ENCODE results near the gene IL1RAPL2. TPM values are rescaled to one million over a fixed set of nuclear protein-coding genes. Genes with fewer than 3 reads are reported as not detected.

Gene IL1RAPL2
- polyA plus RNA-seq, 2 donors = not detected

- Histone ChIP-seq H3K36me3 (ENCODE audit: control insufficient read depth in 2 of 2, insufficient read depth in 2 of 2, low read length in 1 of 2) (no peaks in the 10 kb centered on the region), H3K27me3 (ENCODE audit: control insufficient read depth in 1 of 2, insufficient read depth in 2 of 2, low read length in 2 of 2) (peaks cover 0 to 3% of the 10 kb centered on the region in 2 donors), H3K9me3 (ENCODE audit: control insufficient read depth in 2 of 2, insufficient read depth in 1 of 2, low read depth in 1 of 2, low read length in 1 of 2) (no peaks in the 10 kb centered on the region), H3K4me1 (ENCODE audit: control insufficient read depth in 2 of 2, insufficient read depth in 2 of 2, low read length in 1 of 2) (no peaks in the 10 kb centered on the region), H3K4me3 (ENCODE audit: low read depth in 1 of 2, low read length in 2 of 2) (no peak overlapping the region), H3K27ac (ENCODE audit: low read depth in 2 of 2, low read length in 1 of 2) (no peak overlapping the region)
Observed at GRCh38 chrX:105136786-105137185, 570.8 kb downstream of the IL1RAPL2 start.

GRCh38 chrX:105150036-105150435 lies 584.0 kb downstream of the IL1RAPL2 start:
- Histone ChIP-seq H3K4me3 (ENCODE audit: low read depth in 1 of 2, low read length in 2 of 2) (no peak overlapping the region), H3K27ac (ENCODE audit: low read depth in 2 of 2, low read length in 1 of 2) (no peak overlapping the region), H3K36me3 (ENCODE audit: control insufficient read depth in 2 of 2, insufficient read depth in 2 of 2, low read length in 1 of 2) (no peaks in the 10 kb centered on the region), H3K9me3 (ENCODE audit: control insufficient read depth in 2 of 2, insufficient read depth in 1 of 2, low read depth in 1 of 2, low read length in 1 of 2) (no peaks in the 10 kb centered on the region), H3K27me3 (ENCODE audit: control insufficient read depth in 1 of 2, insufficient read depth in 2 of 2, low read length in 2 of 2) (peaks cover 0 to 5% of the 10 kb centered on the region in 2 donors), H3K4me1 (ENCODE audit: control insufficient read depth in 2 of 2, insufficient read depth in 2 of 2, low read length in 1 of 2) (no peaks in the 10 kb centered on the region)
- WGBS, 2 donors = 83 to 85% methylated on average over 1 of the region's 1 CpG

DNA sequence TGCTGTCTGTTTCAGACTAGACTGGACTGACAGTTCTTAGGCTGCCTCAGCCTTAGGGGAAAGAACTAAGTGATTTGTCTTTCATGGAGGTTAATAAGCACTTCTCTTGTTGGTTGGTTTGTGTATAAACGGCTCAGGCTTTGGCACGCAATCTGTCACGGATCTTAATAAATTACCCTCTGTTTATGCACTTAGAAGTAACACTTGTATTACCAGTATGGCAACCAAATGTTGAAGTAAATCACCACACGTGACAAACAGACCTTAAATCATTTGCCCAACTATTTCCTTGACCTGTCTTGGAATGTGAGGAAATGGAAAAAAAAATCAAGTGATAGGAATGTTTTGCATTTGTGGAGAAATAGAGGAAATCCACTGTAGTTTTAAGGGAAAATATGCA lies 584.6 kb downstream of the IL1RAPL2 start:
- Histone ChIP-seq H3K4me3 (ENCODE audit: low read depth in 1 of 2, low read length in 2 of 2) (no peak overlapping the region), H3K27me3 (ENCODE audit: control insufficient read depth in 1 of 2, insufficient read depth in 2 of 2, low read length in 2 of 2) (peaks cover 0 to under 1% of the 10 kb centered on the region in 2 donors), H3K36me3 (ENCODE audit: control insufficient read depth in 2 of 2, insufficient read depth in 2 of 2, low read length in 1 of 2) (no peaks in the 10 kb centered on the region), H3K4me1 (ENCODE audit: control insufficient read depth in 2 of 2, insufficient read depth in 2 of 2, low read length in 1 of 2) (no peaks in the 10 kb centered on the region), H3K27ac (ENCODE audit: low read depth in 2 of 2, low read length in 1 of 2) (no peak overlapping the region), H3K9me3 (ENCODE audit: control insufficient read depth in 2 of 2, insufficient read depth in 1 of 2, low read depth in 1 of 2, low read length in 1 of 2) (no peaks in the 10 kb centered on the region)
- WGBS, 2 donors = 4 to 22% methylated on average over 4 of the region's 4 CpGs

DNA sequence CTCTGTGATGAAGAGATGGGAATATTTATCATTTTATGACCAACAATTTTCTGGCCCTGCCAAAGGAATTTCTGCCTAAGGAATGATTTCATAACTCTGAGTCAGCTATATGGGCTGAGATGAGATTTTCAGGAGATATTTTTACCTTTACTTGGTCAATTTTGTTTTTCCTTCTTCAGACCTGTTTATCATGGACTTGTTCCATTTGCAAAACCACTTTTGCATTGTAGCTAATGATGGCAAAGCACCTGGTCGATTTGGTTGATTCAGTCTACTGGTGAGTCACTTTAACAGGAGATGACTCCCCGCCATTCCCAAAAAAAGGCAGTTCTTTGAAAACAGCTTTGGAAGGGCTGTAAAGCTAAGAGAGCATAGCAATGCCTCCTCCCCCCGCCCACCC lies 601.2 kb downstream of the IL1RAPL2 start:
- peaks cover 0 to 4% of the 10 kb centered on the region in 2 donors for H3K27me3 ChIP-seq (ENCODE audit: control insufficient read depth in 1 of 2, insufficient read depth in 2 of 2, low read length in 2 of 2)
- 58 to 76% methylated on average over 3 of the region's 3 CpGs for WGBS, 2 donors

GRCh38 chrX:105168577-105168976 lies 602.6 kb downstream of the IL1RAPL2 start:
- Histone ChIP-seq H3K27me3 (ENCODE audit: control insufficient read depth in 1 of 2, insufficient read depth in 2 of 2, low read length in 2 of 2) (peaks cover 0 to 6% of the 10 kb centered on the region in 2 donors), H3K4me1 (ENCODE audit: control insufficient read depth in 2 of 2, insufficient read depth in 2 of 2, low read length in 1 of 2) (no peaks in the 10 kb centered on the region), H3K4me3 (ENCODE audit: low read depth in 1 of 2, low read length in 2 of 2) (no peak overlapping the region), H3K9me3 (ENCODE audit: control insufficient read depth in 2 of 2, insufficient read depth in 1 of 2, low read depth in 1 of 2, low read length in 1 of 2) (peaks cover 0 to 2% of the 10 kb centered on the region in 2 donors), H3K27ac (ENCODE audit: low read depth in 2 of 2, low read length in 1 of 2) (no peak overlapping the region), H3K36me3 (ENCODE audit: control insufficient read depth in 2 of 2, insufficient read depth in 2 of 2, low read length in 1 of 2) (no peaks in the 10 kb centered on the region)
- 56 to 62% methylated on average over 2 of the region's 2 CpGs for WGBS, 2 donors

More for the DNA sequence above, 601.2 kb downstream of the IL1RAPL2 start:
- Histone ChIP-seq H3K36me3 (ENCODE audit: control insufficient read depth in 2 of 2, insufficient read depth in 2 of 2, low read length in 1 of 2) (no peaks in the 10 kb centered on the region), H3K27ac (ENCODE audit: low read depth in 2 of 2, low read length in 1 of 2) (no peak overlapping the region), H3K4me3 (ENCODE audit: low read depth in 1 of 2, low read length in 2 of 2) (no peak overlapping the region), H3K4me1 (ENCODE audit: control insufficient read depth in 2 of 2, insufficient read depth in 2 of 2, low read length in 1 of 2) (no peaks in the 10 kb centered on the region), H3K9me3 (ENCODE audit: control insufficient read depth in 2 of 2, insufficient read depth in 1 of 2, low read depth in 1 of 2, low read length in 1 of 2) (peaks cover 0 to 2% of the 10 kb centered on the region in 2 donors)

DNA sequence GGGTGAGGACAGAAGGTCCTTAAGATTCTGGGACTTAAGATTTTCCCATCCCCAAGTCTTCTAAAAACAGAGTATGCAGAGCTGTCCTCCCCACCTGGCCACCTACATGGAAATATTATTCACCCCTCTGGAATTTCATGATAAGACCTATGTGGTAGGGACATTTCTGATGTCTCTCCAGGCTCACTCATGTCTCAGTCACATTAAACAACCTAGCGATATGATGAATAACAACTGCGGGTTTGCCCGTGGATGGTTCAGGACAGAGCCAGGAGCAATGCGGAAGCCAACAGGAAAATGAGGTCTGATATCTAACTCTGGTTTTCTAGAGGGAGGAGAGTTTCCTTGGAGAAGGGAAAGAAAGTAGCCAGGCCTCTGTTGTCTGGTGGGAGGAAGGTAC lies 607.1 kb downstream of the IL1RAPL2 start:
- Histone ChIP-seq H3K27me3 (ENCODE audit: control insufficient read depth in 1 of 2, insufficient read depth in 2 of 2, low read length in 2 of 2) (peaks cover 0 to 6% of the 10 kb centered on the region in 2 donors), H3K27ac (ENCODE audit: low read depth in 2 of 2, low read length in 1 of 2) (no peak overlapping the region), H3K9me3 (ENCODE audit: control insufficient read depth in 2 of 2, insufficient read depth in 1 of 2, low read depth in 1 of 2, low read length in 1 of 2) (peaks cover 0 to 2% of the 10 kb centered on the region in 2 donors), H3K36me3 (ENCODE audit: control insufficient read depth in 2 of 2, insufficient read depth in 2 of 2, low read length in 1 of 2) (no peaks in the 10 kb centered on the region), H3K4me3 (ENCODE audit: low read depth in 1 of 2, low read length in 2 of 2) (no peak overlapping the region), H3K4me1 (ENCODE audit: control insufficient read depth in 2 of 2, insufficient read depth in 2 of 2, low read length in 1 of 2) (no peaks in the 10 kb centered on the region)
- 88 to 94% methylated on average over 4 of the region's 4 CpGs for WGBS, 2 donors

DNA sequence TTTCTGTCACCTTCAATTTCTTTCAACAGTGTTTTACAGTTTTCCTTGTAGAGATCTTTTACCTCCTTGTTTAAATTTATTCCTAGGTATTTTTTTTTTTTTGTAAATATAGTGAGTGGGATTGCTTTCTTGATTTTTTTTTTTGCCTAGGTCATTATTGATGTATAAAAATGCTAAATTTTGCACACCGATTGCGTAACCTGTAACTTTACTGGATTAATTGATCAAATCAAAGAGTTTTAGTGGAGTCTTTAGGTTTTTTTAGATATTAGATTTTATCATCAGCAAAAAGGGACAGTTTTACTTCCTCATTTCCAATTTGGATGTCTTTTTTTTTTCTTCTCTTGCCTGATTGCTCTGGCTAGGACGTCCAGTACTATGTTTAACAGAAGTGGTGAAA lies 613.6 kb downstream of the IL1RAPL2 start:
- H3K36me3 ChIP-seq (ENCODE audit: control insufficient read depth in 2 of 2, insufficient read depth in 2 of 2, low read length in 1 of 2) = no peaks in the 10 kb centered on the region
- peaks cover 0 to 3% of the 10 kb centered on the region in 2 donors for H3K9me3 ChIP-seq (ENCODE audit: control insufficient read depth in 2 of 2, insufficient read depth in 1 of 2, low read depth in 1 of 2, low read length in 1 of 2)
- 66 to 84% methylated on average over 3 of the region's 3 CpGs for WGBS, 2 donors
- H3K4me1 ChIP-seq (ENCODE audit: control insufficient read depth in 2 of 2, insufficient read depth in 2 of 2, low read length in 1 of 2) = no peaks in the 10 kb centered on the region
- H3K4me3 ChIP-seq (ENCODE audit: low read depth in 1 of 2, low read length in 2 of 2) = no peak overlapping the region
- no peak overlapping the region for H3K27ac ChIP-seq (ENCODE audit: low read depth in 2 of 2, low read length in 1 of 2)
- peaks cover 0 to 2% of the 10 kb centered on the region in 2 donors for H3K27me3 ChIP-seq (ENCODE audit: control insufficient read depth in 1 of 2, insufficient read depth in 2 of 2, low read length in 2 of 2)

DNA sequence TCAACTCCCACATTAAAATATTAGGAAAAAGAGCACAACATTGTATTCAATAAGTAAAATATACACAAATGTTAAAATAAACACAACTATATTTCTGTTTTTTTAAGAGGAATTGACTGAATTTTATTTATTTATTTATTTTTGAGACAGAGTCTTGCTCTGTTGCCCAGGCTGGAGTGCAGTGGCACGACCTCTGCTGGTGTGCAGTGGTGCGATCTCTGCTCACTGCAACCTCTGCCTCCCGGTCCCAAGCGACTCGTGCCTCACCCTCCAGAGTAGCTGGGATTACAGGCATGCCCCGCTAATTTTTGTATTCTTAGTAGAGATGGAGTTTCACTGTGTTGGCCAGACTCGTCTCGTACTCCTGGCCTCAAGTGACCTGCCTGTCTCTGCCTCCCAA lies 623.1 kb downstream of the IL1RAPL2 start:
- Histone ChIP-seq H3K4me3 (ENCODE audit: low read depth in 1 of 2, low read length in 2 of 2) (no peak overlapping the region), H3K4me1 (ENCODE audit: control insufficient read depth in 2 of 2, insufficient read depth in 2 of 2, low read length in 1 of 2) (no peaks in the 10 kb centered on the region), H3K27me3 (ENCODE audit: control insufficient read depth in 1 of 2, insufficient read depth in 2 of 2, low read length in 2 of 2) (no peaks in the 10 kb centered on the region), H3K9me3 (ENCODE audit: control insufficient read depth in 2 of 2, insufficient read depth in 1 of 2, low read depth in 1 of 2, low read length in 1 of 2) (no peaks in the 10 kb centered on the region), H3K27ac (ENCODE audit: low read depth in 2 of 2, low read length in 1 of 2) (no peak overlapping the region), H3K36me3 (ENCODE audit: control insufficient read depth in 2 of 2, insufficient read depth in 2 of 2, low read length in 1 of 2) (no peaks in the 10 kb centered on the region)
- 82 to 92% methylated on average over 8 of the region's 8 CpGs for WGBS, 2 donors

DNA sequence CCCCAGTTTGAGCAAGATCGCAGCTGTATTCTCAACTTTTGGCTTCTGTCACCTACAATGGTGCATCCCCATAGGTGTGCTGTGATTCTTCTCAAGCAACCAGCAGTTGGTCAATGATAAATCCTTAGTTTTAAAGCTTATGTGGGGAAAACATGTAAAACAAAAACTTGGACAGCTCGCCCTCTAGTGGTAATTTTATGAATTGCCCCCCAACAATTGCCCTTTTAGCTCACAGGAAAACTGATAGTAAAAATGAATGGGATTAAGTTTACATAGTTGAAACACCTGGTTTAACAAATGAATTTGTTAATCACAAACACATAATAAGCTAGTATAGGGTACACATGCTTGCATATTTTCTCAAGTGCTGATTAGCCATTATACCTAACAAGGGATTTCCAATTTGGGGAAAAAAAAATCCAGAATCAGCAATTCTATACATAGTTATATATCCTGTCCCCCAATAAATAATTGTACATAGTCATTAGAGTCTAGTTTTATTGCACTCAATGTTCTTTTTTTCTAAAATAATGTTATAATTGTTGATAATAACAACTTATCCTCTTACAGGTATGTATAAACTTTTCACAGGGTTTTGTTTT lies 624.4 kb downstream of the IL1RAPL2 start:
- Histone ChIP-seq H3K4me1 (ENCODE audit: control insufficient read depth in 2 of 2, insufficient read depth in 2 of 2, low read length in 1 of 2) (no peaks in the 10 kb centered on the region), H3K9me3 (ENCODE audit: control insufficient read depth in 2 of 2, insufficient read depth in 1 of 2, low read depth in 1 of 2, low read length in 1 of 2) (no peaks in the 10 kb centered on the region), H3K27ac (ENCODE audit: low read depth in 2 of 2, low read length in 1 of 2) (no peak overlapping the region), H3K36me3 (ENCODE audit: control insufficient read depth in 2 of 2, insufficient read depth in 2 of 2, low read length in 1 of 2) (no peaks in the 10 kb centered on the region), H3K4me3 (ENCODE audit: low read depth in 1 of 2, low read length in 2 of 2) (no peak overlapping the region), H3K27me3 (ENCODE audit: control insufficient read depth in 1 of 2, insufficient read depth in 2 of 2, low read length in 2 of 2) (no peaks in the 10 kb centered on the region)
- 3 to 9% methylated on average over 2 of the region's 2 CpGs for WGBS, 2 donors

- H3K4me1 ChIP-seq (ENCODE audit: control insufficient read depth in 2 of 2, insufficient read depth in 2 of 2, low read length in 1 of 2) = no peaks in the 10 kb centered on the region
- H3K27ac ChIP-seq (ENCODE audit: low read depth in 2 of 2, low read length in 1 of 2) = no peak overlapping the region
- 23 to 26% methylated on average over 2 of the region's 2 CpGs for WGBS, 2 donors
- no peak overlapping the region for H3K4me3 ChIP-seq (ENCODE audit: low read depth in 1 of 2, low read length in 2 of 2)
- H3K36me3 ChIP-seq (ENCODE audit: control insufficient read depth in 2 of 2, insufficient read depth in 2 of 2, low read length in 1 of 2) = no peaks in the 10 kb centered on the region
- no peaks in the 10 kb centered on the region for H3K27me3 ChIP-seq (ENCODE audit: control insufficient read depth in 1 of 2, insufficient read depth in 2 of 2, low read length in 2 of 2)
- no peaks in the 10 kb centered on the region for H3K9me3 ChIP-seq (ENCODE audit: control insufficient read depth in 2 of 2, insufficient read depth in 1 of 2, low read depth in 1 of 2, low read length in 1 of 2)
Observed at GRCh38 chrX:105191878-105192277, 625.9 kb downstream of the IL1RAPL2 start.

Measured in esophagus (tissue), 2 donors.